NCI-H345 treated with DMSO at 0.1 percent for 48 hours (cell line): ENCODE results near the gene SETD1A.
"Not testable (repeated sequence)": the region's sequence is repeated elsewhere in the genome, so short reads cannot be mapped to it uniquely, and the experiment has no call there.

Source experiments
- DNase-seq: peaks from one replicate; lab custom pipeline; 2025; ENCODE audit not compliant: unreplicated experiment; lab: John Stamatoyannopoulos, UW

SETD1A gene

DNA sequence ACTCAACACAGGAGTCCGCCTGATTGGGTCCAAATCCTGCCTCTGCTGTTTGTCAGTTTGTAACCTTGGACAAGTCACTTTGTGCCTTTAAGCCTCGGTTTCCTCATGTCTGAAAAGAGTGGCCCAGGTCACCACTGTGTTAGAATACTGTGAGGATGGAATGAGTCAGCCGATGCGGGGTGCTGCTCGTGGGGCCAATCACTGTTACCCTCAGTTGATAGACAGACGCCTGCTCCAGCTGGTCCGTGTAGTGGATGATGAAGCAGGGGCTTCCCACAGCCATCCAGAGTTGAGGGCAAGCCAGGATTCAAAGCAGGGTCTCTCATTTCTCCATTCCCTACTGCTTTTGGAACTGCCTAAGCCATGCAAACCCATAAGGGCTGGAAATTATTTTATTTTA is 28.4 kb upstream of the SETD1A start:
- no peak for DNase-seq

DNA sequence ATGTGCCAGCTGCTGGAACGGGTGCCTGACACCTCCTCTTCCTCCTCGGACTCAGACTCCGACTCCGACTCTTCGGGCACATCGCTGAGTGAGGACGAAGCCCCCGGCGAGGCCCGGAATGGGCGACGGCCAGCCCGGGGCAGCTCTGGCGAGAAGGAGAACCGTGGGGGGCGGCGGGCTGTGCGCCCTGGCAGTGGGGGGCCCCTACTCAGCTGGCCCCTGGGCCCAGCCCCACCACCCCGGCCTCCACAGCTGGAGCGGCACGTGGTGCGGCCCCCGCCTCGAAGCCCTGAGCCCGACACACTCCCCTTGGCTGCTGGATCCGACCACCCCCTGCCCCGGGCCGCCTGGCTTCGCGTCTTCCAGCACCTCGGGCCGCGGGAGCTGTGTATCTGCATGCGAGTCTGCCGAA is 27.4 kb upstream of the SETD1A start:
- no peak for DNase-seq

DNA sequence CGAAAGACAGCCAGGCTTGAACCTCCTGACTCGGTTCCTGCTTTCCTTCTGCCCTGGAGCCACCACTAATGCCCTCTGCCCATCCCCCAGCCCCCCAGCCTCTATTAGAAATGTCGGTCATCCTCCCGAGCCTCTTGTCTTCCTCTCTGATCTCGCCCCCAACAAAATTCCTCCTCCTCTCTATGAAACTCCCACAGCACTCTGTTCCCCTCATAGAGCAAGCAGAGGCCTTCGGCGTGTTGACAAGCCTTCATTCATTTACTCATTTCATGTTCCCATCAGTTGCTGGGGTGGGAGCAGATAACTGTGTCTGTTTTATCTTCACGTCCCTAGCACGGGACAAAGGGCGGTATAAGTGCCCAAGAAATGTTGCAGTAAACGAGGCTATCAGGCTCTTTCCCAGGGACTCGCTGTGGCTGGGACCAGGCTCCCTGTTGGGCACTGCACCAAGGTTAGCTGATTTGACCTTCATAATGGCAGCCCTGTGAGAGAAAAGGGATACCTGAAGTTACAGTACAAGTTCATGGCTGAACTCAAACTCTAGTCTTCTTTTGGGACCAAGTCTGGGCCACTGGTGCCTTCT is 26.4 kb upstream of the SETD1A start:
- DNase-seq, result no peak

DNA sequence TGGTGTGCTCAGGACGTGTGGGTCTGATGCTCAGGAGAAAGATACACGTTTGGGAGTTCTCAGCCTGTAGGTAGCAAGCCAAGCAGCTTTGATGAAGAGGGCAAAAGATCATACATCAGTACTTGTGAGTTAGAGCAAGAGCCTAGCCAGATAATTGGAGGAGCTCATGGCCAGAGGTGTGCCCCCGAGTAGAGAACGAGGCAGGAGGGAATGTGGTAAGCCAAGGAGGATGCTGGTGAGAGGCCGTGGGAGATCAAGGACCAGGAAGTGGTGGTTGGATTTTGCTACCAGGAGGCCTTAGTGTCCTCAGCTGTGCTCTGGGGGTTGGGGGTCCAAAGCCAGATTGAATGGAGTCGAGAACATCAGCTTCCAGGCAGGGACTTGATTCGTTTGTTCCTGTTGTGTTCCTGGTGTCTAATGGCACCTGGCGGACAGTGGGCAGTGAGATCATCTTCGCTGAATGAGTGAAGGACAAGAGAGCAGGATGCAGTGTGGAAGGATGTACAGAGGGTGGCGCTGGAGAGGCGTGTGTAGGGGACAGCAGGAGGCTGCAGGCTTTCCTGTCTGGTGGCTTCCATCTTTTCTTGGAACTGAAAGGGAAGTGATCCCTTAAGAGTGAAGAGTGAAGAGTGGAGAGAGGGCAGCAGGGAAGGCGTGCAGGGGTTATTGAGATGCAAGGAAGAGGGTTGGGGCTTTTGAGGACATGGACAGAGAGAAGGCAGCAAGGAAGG is 22.6 kb upstream of the SETD1A start:
- DNase-seq, result no peak

DNA sequence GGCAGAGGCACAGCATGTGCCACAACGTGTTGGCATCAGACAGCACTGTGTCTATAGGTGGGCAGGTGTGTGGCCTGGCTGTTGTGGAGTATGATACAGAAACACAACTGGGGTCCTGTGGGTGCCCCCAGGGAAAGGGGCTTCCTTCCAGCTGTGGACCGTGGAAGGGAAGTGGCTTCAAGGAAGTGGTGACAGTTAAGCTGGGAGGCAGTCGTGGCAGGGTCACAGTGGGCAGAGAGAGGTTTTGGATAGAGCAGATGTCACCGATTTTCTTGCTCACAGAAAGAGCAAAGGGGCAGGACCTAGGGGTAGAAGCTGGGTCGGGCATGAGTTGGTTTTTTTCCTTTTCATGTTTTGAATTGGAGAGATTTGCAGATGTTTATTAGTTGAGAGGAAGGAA is 19.9 kb upstream of the SETD1A start:
- no peak for DNase-seq

DNA sequence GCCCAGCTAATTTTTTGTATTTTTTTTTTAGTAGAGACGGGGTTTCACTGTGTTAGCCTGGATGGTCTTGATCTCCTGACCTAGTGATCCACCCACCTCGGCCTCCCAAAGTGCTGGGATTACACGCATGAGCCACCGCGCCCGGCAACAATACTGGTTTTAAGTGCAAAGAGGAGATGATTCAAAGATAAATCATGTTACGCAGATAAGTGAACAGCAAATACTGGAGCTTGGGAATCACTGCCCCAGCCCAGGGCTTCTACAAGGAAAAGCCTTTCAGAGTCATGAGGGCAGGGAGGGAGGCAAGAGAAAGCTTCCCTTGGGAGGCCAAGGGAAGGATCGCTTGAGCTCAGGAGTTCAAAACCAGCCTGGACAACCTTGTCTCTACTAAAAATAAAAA is 18.0 kb upstream of the SETD1A start:
- not testable (repeated sequence) for DNase-seq

DNA sequence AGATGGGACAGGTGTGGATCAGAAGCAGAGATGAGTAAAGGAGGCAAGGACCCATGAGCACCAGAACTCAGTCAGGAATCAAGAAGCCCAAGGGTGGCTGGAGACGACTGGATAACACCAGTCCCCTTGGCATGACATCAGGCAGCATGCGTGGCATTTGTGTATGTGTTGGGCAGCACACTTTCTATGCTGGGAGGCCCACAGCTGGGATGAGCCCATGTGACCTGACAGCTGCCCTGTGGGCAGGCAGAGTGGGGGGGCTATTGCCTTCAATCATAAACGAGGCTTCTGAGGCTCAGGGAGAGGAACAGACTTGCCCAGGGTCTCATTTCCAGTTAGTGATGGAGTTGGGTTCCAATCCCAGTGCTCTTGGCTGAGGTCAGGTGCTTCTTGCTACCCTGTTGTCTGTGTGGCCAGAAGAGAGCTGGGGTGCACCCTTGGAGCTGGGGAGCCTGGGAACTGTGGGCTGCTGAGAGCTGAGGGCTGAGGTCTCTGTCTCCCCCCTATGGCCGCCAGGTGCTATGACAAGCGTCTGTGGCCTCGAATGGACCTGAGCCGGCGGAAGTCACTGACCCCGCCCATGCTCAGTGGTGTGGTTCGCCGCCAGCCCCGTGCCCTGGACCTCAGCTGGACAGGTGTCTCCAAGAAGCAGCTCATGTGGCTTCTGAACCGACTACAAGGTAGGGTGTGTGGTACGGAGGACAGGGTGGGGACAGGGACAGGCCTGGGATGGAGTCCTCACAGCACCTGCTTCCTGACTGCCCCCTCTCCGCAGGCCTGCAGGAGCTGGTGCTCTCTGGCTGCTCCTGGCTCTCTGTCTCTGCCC is 15.7 kb upstream of the SETD1A start:
- DNase-seq, result peak; percentile 34

DNA sequence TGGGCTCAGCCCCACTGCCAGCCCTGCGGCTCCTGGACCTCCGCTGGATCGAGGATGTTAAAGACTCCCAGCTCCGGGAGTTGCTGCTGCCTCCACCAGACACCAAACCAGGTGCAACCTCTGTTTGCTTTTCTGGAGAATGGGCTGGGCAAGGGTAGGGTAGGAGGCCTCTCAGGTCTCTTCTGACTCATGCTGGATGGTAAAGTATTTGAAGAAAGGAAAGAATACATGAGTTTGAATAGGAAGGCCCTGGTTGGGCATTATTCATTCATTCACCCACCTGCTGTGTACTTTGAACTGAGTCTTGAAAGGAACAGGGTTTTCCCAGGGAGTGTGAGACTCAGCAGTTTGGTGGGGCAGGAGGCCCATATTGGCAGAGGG is 15.1 kb upstream of the SETD1A start:
- no peak for DNase-seq

DNA sequence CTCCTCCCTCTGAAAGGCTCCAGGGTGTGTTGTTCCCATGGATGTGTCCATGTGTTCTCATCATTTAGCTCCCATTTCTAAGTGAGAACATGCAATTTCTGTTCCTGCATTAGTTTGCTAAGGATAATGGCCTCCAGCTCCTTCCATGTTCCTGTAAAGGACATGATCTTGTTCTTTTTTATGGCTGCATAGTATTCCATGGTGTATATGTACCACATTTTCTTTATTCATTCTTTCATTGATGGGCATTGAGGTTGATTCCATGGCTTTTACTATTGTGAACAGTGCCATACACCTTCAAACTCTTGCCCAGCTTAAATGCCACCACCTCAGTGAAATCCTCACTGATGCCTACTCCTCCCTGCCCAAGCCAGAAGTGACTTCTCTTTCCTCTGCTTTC is 13.2 kb upstream of the SETD1A start:
- DNase-seq, result no peak

DNA sequence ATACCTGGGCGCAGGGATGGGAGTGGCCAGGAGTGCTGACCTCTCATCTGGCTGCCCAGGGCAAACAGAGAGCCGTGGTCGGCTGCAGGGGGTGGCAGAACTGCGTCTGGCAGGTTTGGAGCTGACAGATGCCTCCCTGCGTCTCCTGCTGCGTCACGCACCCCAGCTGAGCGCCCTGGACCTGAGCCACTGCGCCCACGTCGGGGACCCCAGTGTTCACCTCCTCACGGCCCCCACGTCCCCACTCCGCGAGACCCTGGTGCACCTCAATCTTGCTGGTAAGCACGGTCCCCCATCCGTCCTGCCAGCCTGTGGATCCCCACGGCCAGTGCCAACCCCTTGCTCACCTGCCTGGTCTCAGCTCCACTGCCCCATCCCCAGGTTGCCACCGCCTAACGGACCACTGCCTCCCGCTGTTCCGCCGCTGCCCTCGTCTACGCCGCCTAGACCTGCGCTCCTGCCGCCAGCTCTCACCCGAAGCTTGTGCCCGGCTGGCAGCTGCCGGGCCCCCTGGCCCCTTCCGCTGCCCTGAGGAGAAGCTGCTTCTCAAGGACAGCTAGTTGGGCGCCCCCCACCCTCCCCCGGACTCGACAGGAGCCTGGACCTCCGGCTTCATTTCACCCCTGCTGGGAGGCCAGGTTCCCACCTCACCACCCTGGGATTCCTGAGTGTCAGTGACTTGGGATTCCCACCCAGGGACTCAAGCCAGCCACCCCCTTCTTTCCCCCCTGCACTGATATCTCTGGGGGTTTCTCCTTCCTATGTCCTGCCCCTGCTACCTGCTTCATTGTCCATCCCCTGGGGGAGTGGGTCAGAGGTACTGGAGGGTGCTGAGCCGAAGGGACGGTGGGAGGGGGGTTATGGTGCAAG is 10.6 kb upstream of the SETD1A start:
- no peak for DNase-seq

DNA sequence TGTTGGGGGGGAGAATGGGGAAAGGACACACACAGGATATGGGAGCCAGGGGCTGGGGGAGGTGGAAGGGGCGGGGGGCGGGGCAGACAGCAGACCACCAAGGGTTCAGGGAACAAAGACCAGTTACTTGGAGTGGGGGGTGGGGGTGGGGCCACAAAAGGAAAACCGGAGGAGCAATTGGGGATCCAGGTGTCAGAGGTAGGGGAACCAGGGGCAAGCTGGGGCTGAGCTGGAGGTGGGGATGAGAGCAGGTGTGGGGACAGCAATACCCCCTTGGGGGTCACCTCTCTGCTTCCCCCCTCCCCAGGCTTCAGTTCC is 10.1 kb upstream of the SETD1A start:
- no peak for DNase-seq

DNA sequence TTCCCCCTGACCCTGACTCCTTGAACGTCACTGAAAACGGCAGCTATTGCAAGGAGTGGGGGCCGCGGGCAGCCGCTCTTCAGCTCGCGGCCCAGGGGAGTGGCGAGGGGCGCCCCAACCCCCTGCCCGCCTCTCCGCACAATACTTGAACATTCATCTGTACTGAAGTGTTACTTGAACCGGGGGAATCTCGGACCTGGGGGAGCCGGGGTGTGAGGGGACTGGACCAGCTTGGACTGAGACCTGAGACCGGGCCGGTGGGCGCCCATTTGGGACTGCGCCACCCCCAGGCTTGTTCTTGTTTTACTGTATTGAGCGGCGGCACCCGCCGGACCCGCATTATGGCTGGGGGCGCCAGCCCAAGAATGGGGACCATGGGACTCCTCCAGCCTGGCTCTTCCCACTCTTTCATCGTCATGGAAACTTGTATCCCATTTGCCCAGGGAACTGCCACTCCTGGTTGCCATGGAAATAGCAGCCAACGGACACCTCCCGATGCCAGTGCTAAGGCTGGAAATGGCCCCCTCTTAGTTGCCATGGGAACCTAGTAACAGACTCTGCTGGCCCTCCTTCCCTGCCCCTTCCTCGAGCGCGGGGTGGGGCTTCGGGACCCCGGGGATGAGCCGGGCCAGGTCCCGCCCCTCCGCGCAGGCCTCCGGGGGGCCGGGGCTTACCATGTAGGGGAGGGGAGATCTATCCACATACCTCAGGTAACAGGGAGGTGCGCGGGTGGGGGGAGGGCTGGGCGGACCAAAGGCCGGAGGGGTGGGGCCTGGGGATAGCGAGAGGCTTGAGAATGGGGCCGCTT is 9.5 kb upstream of the SETD1A start:
- DNase-seq, result no peak

DNA sequence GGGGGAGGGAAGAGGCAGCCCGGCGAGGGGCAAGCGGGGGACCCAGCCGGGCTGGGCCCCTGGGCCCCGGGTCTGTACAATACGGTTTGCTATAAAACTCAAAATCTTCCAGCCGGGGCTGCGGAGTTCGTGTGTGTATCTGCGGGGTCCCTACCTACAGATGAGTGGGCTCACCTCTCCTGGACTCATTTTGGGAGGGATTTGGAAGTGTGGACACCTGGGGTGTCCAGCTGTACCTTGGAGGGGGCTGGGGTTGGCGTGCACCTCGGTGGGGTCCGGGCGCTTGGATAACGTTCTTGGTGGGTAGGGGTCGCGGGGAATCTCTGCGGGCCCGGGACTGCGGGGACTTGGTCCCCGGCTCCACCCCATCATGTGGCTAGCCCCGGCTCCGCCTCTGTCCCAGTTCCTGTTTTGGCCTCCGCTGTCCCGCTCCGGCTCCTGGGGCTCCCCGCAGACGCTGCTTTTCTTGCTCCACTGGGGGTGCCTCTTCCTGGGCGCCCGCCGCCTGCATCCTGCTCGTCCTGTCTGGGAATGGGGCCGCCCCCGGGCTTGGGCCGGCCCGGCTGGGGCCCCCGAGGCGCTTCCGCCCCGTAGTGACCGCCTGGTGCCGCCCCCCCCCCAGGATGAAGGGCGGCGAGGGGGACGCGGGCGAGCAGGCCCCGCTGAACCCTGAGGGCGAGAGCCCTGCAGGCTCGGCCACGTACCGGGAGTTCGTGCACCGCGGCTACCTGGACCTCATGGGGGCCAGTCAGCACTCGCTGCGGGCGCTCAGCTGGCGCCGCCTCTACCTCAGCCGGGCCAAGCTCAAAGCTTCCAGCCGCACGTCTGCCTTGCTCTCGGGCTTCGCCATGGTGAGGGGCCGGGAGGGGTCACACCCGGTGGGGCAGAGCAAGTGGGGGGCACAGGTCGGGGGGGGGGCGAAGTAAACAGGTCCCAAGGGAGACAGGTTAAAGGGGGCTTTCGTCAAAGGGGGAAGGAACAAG is 8.6 kb upstream of the SETD1A start, which contains the start of gene ORAI3:
ORAI3 (plus strand) TSS at position 402 of the 983 bp plus-strand sequence; CDS start at position 624, 222 bp downstream.
- DNase-seq, result no peak

DNA sequence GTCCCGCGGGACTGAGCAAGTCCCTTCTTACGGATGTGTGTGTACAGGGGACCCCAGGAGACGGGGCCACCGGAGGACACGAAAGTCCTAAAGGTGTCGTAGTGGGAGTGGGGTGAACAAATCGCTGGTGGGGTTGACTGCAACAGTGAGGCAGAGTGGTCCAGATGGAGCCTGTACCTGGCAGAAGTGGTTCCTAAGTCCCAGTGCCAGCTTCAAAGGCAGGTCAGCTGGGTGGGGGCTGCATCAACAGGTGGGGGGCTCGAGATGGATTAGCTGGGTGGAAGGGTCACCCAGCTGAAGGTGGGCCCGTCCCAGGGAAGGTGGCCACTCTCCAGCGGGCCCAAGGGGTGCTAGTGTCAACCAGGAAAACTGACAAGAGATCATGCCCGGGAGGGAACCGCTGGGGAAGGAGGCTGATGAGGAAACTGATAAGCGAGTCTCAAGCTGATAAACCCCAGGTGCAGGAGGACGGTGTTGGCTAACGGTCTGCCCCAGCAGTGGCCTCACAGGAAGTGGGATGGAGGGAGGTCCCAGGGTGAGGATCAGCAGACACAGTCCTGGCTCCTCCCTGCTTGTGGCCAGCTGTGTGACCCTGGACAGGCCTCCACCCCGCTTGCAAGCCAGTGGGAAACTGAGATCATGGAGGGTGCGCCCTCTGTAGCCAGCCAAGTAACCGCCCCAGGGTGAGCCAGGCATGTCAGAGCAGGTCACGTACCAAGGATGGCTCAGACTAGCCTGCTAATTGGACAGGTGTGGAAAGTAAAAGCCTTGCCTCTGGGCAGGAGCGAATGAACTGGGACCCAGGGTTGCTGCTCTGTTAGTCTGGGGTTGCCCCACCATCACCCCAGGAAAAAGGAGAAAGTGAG is 7.7 kb upstream of the SETD1A start:
- peak; percentile 48 for DNase-seq

DNA sequence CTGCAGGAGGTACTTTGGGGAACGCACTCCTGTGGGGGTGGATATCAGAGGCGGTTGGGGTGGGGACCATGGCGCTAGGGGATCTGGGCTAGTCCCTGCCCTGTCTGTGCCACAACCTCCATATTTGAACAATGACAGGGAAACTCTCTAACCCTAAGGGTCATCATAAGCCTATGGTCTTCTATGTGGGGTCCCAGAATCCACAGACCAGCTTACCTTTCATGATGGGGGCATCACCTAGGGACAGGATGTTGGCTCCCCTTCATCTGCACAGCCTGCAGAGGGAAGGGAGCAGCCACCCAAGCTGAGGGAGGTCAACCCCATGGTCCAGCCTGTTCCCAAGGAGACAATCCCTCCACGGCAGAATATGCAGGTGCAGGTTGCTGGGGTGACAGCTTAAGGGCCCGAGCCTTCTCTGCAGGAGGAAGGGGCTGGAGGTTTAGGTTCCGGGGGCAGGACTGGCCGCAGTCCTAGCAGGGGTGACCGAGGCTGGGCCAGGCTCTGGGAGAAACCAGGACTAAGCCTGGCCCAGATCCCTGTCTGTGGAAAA is 7.0 kb upstream of the SETD1A start:
- no peak for DNase-seq

DNA sequence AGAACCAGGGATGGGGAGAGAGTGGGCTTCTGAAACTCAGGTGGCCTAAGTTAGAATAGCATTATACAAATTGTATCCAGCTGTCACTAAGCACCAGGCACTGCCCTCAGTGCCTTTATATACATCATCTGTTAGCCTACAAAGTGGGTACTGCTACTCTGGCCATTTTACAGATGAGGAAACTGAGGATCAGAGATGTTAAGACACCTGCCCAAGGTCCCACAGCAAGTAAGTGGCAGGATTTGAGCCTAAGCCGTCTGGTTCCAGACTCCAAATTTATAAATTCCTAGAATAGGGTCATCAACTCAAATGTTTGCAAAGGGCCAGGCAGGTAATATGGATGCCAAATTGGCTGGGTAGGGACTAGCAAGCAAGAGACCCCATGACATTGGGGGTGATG is 6.4 kb upstream of the SETD1A start:
- no peak for DNase-seq

DNA sequence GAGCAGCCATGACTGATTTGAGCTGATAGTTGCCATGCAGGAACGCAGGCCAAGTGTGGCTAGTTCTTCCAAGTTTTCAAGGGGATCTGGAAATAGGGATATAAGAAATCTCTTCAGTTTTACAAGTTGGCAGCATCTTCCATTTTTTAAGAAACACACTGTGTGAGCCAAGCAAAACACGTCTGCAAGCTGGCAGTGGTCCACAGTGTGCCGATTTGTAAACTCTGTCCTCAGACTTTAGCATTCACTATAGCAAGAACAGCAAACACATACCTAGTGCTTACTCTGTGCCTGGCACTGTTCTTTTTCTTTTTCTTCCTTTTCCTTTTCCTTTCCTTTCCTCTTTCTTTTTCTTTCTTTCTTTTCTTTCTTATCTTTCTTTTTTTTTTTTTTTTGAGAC is 5.8 kb upstream of the SETD1A start:
- no peak for DNase-seq

DNA sequence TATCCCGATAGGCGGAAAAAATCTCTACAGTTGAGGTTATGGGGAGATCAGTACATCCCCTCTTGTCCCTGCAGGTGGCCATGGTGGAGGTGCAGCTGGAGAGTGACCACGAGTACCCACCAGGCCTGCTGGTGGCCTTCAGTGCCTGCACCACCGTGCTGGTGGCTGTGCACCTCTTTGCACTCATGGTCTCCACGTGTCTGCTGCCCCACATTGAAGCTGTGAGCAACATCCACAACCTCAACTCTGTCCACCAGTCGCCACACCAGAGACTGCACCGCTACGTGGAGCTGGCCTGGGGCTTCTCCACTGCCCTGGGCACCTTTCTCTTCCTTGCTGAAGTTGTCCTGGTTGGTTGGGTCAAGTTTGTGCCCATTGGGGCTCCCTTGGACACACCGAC is 4.4 kb upstream of the SETD1A start:
- no peak for DNase-seq
